ENCODE data around the gene STARD10.

- no peak for TF ChIP-seq CTCF (IDR thresholded peaks at IDR 0.05; ENCODE audit: control extremely low read depth in 1 of 3, insufficient read depth in 1 of 3, low read depth in 1 of 3, low read length in 3 of 3)
- no peak for TF ChIP-seq POLR2AphosphoS5 (IDR thresholded peaks at IDR 0.05; ENCODE audit: low read depth, low read length)
- TF ChIP-seq EP300 (IDR thresholded peaks at IDR 0.05; ENCODE audit: borderline replicate concordance in 1 of 2, low read depth in 2 of 2, low read length in 2 of 2): no peak
- no peak for TF ChIP-seq CEBPB (IDR thresholded peaks at IDR 0.05; ENCODE audit: low read depth, low read length)
These were observed 61.5 kb downstream of the STARD10 start for GRCh38 chr11:72732329-72732728.

Measured in H1 (cell line).